ENCODE results near the gene CXCR2. TPM values are rescaled to one million over a fixed set of nuclear protein-coding genes. Genes with fewer than 3 reads are reported as not detected.

Gene CXCR2
- total RNA-seq (2022; extraction: Qiagen RNA extraction; ENCODE audit: low read depth), result not detected in 5 replicates

GRCh38 chr2:218125626-218126080, at the start of gene CXCR2:
Gene CXCR2, plus strand, starts transcription at chr2:218126028. Its CDS starts 8,774 bp downstream, at chr2:218134802.

GRCh38 chr2:218166791-218167190, 41.0 kb downstream of the CXCR2 start, which contains the start of gene CXCR1:
Gene CXCR1, minus strand, starts transcription at chr2:218166962. Its CDS starts 1,751 bp downstream, at chr2:218165211.

Other genes with a start within 250 kb of the CXCR2 start
- gene TNS1, start 123.0 kb upstream of the CXCR2 start, total RNA-seq (2022; extraction: Qiagen RNA extraction; ENCODE audit: low read depth), result 7.4 to 21.4 TPM (median 12.6 TPM) in 5 replicates
- gene RUFY4, start 56.8 kb upstream of the CXCR2 start, total RNA-seq (2022; extraction: Qiagen RNA extraction; ENCODE audit: low read depth), result not detected in 5 replicates
- not detected in 5 replicates for gene CXCR1, start 40.9 kb downstream of the CXCR2 start, total RNA-seq (2022; extraction: Qiagen RNA extraction; ENCODE audit: low read depth)
- 283 to 316 TPM (median 302 TPM) in 5 replicates for gene ARPC2, start 91.2 kb downstream of the CXCR2 start, total RNA-seq (2022; extraction: Qiagen RNA extraction; ENCODE audit: low read depth)
- gene GPBAR1, start 135.0 kb downstream of the CXCR2 start, total RNA-seq (2022; extraction: Qiagen RNA extraction; ENCODE audit: low read depth), result 0.09 to 0.19 TPM (median 0.12 TPM) in 3 of 5 replicates, not detected in the others
- gene AAMP, start 144.1 kb downstream of the CXCR2 start, total RNA-seq (2022; extraction: Qiagen RNA extraction; ENCODE audit: low read depth), result 121 to 185 TPM (median 130 TPM) in 5 replicates
- 54.8 to 70.7 TPM (median 66.6 TPM) in 5 replicates for gene PNKD, start 144.5 kb downstream of the CXCR2 start, total RNA-seq (2022; extraction: Qiagen RNA extraction; ENCODE audit: low read depth)
- gene TMBIM1, start 166.5 kb downstream of the CXCR2 start, total RNA-seq (2022; extraction: Qiagen RNA extraction; ENCODE audit: low read depth), result 114 to 144 TPM (median 129 TPM) in 5 replicates
- 0.16 to 0.19 TPM in 2 of 5 replicates, not detected in the others for gene CATIP, start 230.8 kb downstream of the CXCR2 start, total RNA-seq (2022; extraction: Qiagen RNA extraction; ENCODE audit: low read depth)

Measured in A549 treated with ZK216348 at 1 μM for 4 hours (cell line).